ENCODE results near the gene TNXB.
"Not testable (repeated sequence)": the region's sequence is repeated elsewhere in the genome, so short reads cannot be mapped to it uniquely, and the experiment has no call there.

DNA sequence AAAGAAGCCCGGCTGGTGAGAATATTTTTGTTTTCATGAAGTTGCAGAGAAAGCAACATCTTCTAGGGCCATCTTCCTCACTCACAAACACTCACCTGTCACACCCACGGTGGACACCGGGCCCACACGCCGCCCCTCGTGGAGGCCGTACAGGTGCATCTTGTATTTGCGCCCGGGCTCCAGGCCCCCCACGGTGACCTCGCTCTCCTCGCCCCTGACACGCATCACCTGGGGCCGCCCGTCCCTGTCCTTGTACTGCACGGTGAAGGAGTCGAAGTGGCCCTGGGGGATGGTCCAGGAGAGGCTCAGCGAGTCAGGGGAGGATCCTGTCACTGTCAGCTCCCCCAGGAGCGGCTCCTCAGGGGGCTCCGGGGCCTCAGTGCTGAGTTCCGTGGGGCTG lies 53.4 kb downstream of the TNXB start:
- TF ChIP-seq, protein P1, sequence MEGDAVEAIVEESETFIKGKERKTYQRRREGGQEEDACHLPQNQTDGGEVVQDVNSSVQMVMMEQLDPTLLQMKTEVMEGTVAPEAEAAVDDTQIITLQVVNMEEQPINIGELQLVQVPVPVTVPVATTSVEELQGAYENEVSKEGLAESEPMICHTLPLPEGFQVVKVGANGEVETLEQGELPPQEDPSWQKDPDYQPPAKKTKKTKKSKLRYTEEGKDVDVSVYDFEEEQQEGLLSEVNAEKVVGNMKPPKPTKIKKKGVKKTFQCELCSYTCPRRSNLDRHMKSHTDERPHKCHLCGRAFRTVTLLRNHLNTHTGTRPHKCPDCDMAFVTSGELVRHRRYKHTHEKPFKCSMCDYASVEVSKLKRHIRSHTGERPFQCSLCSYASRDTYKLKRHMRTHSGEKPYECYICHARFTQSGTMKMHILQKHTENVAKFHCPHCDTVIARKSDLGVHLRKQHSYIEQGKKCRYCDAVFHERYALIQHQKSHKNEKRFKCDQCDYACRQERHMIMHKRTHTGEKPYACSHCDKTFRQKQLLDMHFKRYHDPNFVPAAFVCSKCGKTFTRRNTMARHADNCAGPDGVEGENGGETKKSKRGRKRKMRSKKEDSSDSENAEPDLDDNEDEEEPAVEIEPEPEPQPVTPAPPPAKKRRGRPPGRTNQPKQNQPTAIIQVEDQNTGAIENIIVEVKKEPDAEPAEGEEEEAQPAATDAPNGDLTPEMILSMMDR (conservative IDR thresholded peaks at IDR 0.05; ENCODE audit: low read depth, low read length): not testable (repeated sequence)
- not testable (repeated sequence) for TF ChIP-seq EZH2 (IDR thresholded peaks at IDR 0.05; ENCODE audit: borderline replicate concordance, low read depth, low read length, poor library complexity, severe bottlenecking)
